ENCODE results near the gene IL7R. TPM values are rescaled to one million over a fixed set of nuclear protein-coding genes. Genes with fewer than 3 reads are reported as not detected.

The IL7R gene
- total RNA-seq, 1 donor from 2014 or later, result 5.6 TPM

DNA sequence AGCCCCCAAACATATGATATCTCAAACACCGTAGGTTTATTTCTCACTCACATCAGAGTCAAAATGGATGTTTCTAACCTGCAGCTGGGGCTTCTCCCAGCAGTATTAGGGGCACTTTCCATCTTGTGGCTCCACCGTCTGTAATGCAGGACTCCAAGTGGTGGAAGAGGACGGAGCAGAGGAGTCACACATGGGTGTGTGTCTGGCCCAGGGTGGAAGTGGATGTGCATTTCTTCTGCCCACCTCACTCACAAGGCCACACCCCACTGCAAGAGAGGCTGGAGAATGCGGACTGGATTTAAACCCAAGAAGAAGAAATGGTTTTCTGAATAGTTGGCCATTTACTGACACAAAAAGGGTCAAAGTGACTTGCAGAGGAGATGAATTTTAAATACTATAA, 13.9 kb downstream of the IL7R start:
- Histone ChIP-seq H3K79me2 (ENCODE audit: insufficient read depth, low read length) (no peaks in the 10 kb centered on the region), H3K4me3 (ENCODE audit: insufficient read depth, low read depth, low read length) (no peak overlapping the region), H3K9me3 (ENCODE audit: insufficient read depth, low read depth, low read length) (no peaks in the 10 kb centered on the region), H3K36me3 (ENCODE audit: insufficient read depth, low read length) (no peaks in the 10 kb centered on the region), H4K20me1 (ENCODE audit: insufficient read depth, low read length) (no peaks in the 10 kb centered on the region), H3K4me2 (ENCODE audit: low read length) (no peak overlapping the region), H3K27ac (ENCODE audit: low read depth, low read length) (no peak overlapping the region), H3K27me3 (ENCODE audit: insufficient read depth, low read length) (no peaks in the 10 kb centered on the region), H2AFZ (ENCODE audit: low read depth, low read length) (no peak overlapping the region), H3K4me1 (ENCODE audit: insufficient read depth, low read length) (no peaks in the 10 kb centered on the region), H3K9ac (ENCODE audit: low read length) (no peak overlapping the region)
- no peaks in the 10 kb centered on the region for H3K9me3 Mint-ChIP-seq (ENCODE audit: unreplicated experiment)
- no peak overlapping the region for H3K4me3 Mint-ChIP-seq (ENCODE audit: unreplicated experiment)
- H3K27me3 Mint-ChIP-seq (ENCODE audit: low read depth, unreplicated experiment), result no peaks in the 10 kb centered on the region
- H3K27ac Mint-ChIP-seq (ENCODE audit: unreplicated experiment), result no peak overlapping the region
- FAIRE-seq, result no peak
- TF ChIP-seq CTCF (IDR thresholded peaks at IDR 0.05; ENCODE audit: insufficient read depth, low read depth, low read length), result no peak
- no peak for TF ChIP-seq EZH2 (IDR thresholded peaks at IDR 0.05; ENCODE audit: insufficient read depth, low read length)
- no peaks in the 10 kb centered on the region for H3K4me1 Mint-ChIP-seq (ENCODE audit: low read depth, unreplicated experiment)
- no peak for DNase-seq (ENCODE audit: low read depth)
- peaks cover 4% of the 10 kb centered on the region for H3K36me3 Mint-ChIP-seq (ENCODE audit: low read depth, unreplicated experiment)

DNA sequence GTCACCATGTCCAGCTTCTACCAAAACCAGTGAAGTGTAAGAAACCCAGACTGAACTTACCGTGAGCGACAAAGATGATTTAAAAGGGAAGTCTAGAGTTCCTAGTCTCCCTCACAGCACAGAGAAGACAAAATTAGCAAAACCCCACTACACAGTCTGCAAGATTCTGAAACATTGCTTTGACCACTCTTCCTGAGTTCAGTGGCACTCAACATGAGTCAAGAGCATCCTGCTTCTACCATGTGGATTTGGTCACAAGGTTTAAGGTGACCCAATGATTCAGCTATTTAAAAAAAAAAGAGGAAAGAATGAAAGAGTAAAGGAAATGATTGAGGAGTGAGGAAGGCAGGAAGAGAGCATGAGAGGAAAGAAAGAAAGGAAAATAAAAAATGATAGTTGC, 19.8 kb downstream of the IL7R start:
- H3K79me2 ChIP-seq (ENCODE audit: insufficient read depth, low read length), result no peaks in the 10 kb centered on the region
- no peak overlapping the region for H3K9ac ChIP-seq (ENCODE audit: low read length)
- H3K27me3 ChIP-seq (ENCODE audit: insufficient read depth, low read length), result no peaks in the 10 kb centered on the region
- Mint-ChIP-seq H3K9me3 (ENCODE audit: unreplicated experiment) (no peaks in the 10 kb centered on the region), H3K27me3 (ENCODE audit: low read depth, unreplicated experiment) (no peaks in the 10 kb centered on the region), H3K4me1 (ENCODE audit: low read depth, unreplicated experiment) (peaks cover 27% of the 10 kb centered on the region), H3K4me3 (ENCODE audit: unreplicated experiment) (no peak overlapping the region), H3K27ac (ENCODE audit: unreplicated experiment) (no peak overlapping the region), H3K36me3 (ENCODE audit: low read depth, unreplicated experiment) (peaks cover 6% of the 10 kb centered on the region)
- TF ChIP-seq EZH2 (IDR thresholded peaks at IDR 0.05; ENCODE audit: insufficient read depth, low read length), result no peak
- TF ChIP-seq CTCF (IDR thresholded peaks at IDR 0.05; ENCODE audit: insufficient read depth, low read depth, low read length), result no peak
- H3K36me3 ChIP-seq (ENCODE audit: insufficient read depth, low read length), result no peaks in the 10 kb centered on the region
- peaks cover 2% of the 10 kb centered on the region for H3K4me1 ChIP-seq (ENCODE audit: insufficient read depth, low read length)
- H3K9me3 ChIP-seq (ENCODE audit: insufficient read depth, low read depth, low read length), result no peaks in the 10 kb centered on the region
- FAIRE-seq (no peak), DNase-seq (ENCODE audit: low read depth) (no peak)
- H3K4me3 ChIP-seq (ENCODE audit: insufficient read depth, low read depth, low read length), result no peak overlapping the region
- no peak overlapping the region for H3K4me2 ChIP-seq (ENCODE audit: low read length)
- no peak overlapping the region for H2AFZ ChIP-seq (ENCODE audit: low read depth, low read length)
- no peaks in the 10 kb centered on the region for H4K20me1 ChIP-seq (ENCODE audit: insufficient read depth, low read length)
- H3K27ac ChIP-seq (ENCODE audit: low read depth, low read length), result no peak overlapping the region

DNA sequence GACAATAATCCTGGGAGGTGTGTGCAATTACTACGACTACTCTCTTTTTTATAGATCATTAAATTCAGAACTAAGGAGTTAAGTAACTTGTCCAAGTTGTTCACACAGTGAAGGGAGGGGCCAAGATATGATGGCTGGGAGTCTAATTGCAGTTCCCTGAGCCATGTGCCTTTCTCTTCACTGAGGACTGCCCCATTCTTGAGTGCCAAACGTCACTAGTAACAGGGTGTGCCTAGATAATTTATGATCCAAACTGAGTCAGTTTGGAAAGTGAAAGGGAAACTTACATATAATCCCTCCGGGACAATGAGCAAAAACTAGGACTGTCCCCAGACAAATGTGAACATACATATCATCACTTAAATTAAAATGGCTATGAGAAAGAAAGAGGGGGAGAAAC, 20.2 kb downstream of the IL7R start:
- Mint-ChIP-seq H3K36me3 (ENCODE audit: low read depth, unreplicated experiment) (peaks cover 6% of the 10 kb centered on the region), H3K4me1 (ENCODE audit: low read depth, unreplicated experiment) (peaks cover 31% of the 10 kb centered on the region), H3K27ac (ENCODE audit: unreplicated experiment) (peak overlapping the region; percentile 56), H3K9me3 (ENCODE audit: unreplicated experiment) (no peaks in the 10 kb centered on the region), H3K4me3 (ENCODE audit: unreplicated experiment) (peak overlapping the region; percentile 48), H3K27me3 (ENCODE audit: low read depth, unreplicated experiment) (no peaks in the 10 kb centered on the region)
- DNase-seq (ENCODE audit: low read depth) (peak; percentile 53), FAIRE-seq (no peak)
- no peaks in the 10 kb centered on the region for H3K79me2 ChIP-seq (ENCODE audit: insufficient read depth, low read length)
- H3K4me2 ChIP-seq (ENCODE audit: low read length), result peak overlapping the region; percentile 4
- no peaks in the 10 kb centered on the region for H3K36me3 ChIP-seq (ENCODE audit: insufficient read depth, low read length)
- H3K4me1 ChIP-seq (ENCODE audit: insufficient read depth, low read length), result peaks cover 2% of the 10 kb centered on the region
- H3K27ac ChIP-seq (ENCODE audit: low read depth, low read length), result no peak overlapping the region
- no peaks in the 10 kb centered on the region for H3K9me3 ChIP-seq (ENCODE audit: insufficient read depth, low read depth, low read length)
- H2AFZ ChIP-seq (ENCODE audit: low read depth, low read length), result no peak overlapping the region
- H4K20me1 ChIP-seq (ENCODE audit: insufficient read depth, low read length), result no peaks in the 10 kb centered on the region
- no peaks in the 10 kb centered on the region for H3K27me3 ChIP-seq (ENCODE audit: insufficient read depth, low read length)
- H3K4me3 ChIP-seq (ENCODE audit: insufficient read depth, low read depth, low read length), result no peak overlapping the region
- no peak overlapping the region for H3K9ac ChIP-seq (ENCODE audit: low read length)
- TF ChIP-seq CTCF (IDR thresholded peaks at IDR 0.05; ENCODE audit: insufficient read depth, low read depth, low read length), result no peak
- TF ChIP-seq EZH2 (IDR thresholded peaks at IDR 0.05; ENCODE audit: insufficient read depth, low read length), result no peak
